GM18520 (cell line): ENCODE measurements around the gene CSPG5.

ENCODE experiments used
- ATAC-seq: cut with Tn5 transposase; IDR thresholded peaks from one replicate; pipeline ENCODE4 v1.9.1; 2021; ENCODE audit not compliant: unreplicated experiment

The CSPG5 gene

GRCh38 chr3:47588053-47588452, 9.4 kb upstream of the CSPG5 start:
- ATAC-seq, result no peak

- ATAC-seq, result no peak
Observed at GRCh38 chr3:47586746-47587145, 8.1 kb upstream of the CSPG5 start.

GRCh38 chr3:47583320-47584075, 4.8 kb upstream of the CSPG5 start:
- ATAC-seq, result no peak

GRCh38 chr3:47581835-47582234, 3.2 kb upstream of the CSPG5 start:
- ATAC-seq, result no peak

- no peak for ATAC-seq
Observed at GRCh38 chr3:47581422-47581821, 2.8 kb upstream of the CSPG5 start.

- ATAC-seq, result no peak
Observed at GRCh38 chr3:47580481-47580880, 1.8 kb upstream of the CSPG5 start.

- no peak for ATAC-seq
Observed at GRCh38 chr3:47579875-47580274, 1.2 kb upstream of the CSPG5 start.

- no peak for ATAC-seq
Observed at GRCh38 chr3:47578119-47578632, 489 bp downstream of the CSPG5 start.

- no peak for ATAC-seq
Observed at GRCh38 chr3:47577583-47578118, 1.0 kb downstream of the CSPG5 start.

- ATAC-seq, result no peak
Observed at GRCh38 chr3:47573190-47574172, 5.2 kb downstream of the CSPG5 start.

- no peak for ATAC-seq
Observed at GRCh38 chr3:47571391-47572175, 7.1 kb downstream of the CSPG5 start.

GRCh38 chr3:47568901-47569300, 9.8 kb downstream of the CSPG5 start:
- no peak for ATAC-seq

GRCh38 chr3:47567149-47567548, 11.5 kb downstream of the CSPG5 start:
- no peak for ATAC-seq

GRCh38 chr3:47566667-47567066, 12.0 kb downstream of the CSPG5 start:
- ATAC-seq, result no peak

- ATAC-seq, result no peak
Observed at GRCh38 chr3:47565734-47566550, 12.7 kb downstream of the CSPG5 start.

- no peak for ATAC-seq
Observed at GRCh38 chr3:47556351-47556750, 22.3 kb downstream of the CSPG5 start.

- ATAC-seq, result no peak
Observed at GRCh38 chr3:47554335-47554734, 24.3 kb downstream of the CSPG5 start.

- ATAC-seq, result no peak
Observed at GRCh38 chr3:47553407-47553806, 25.3 kb downstream of the CSPG5 start.

GRCh38 chr3:47542471-47543173, 36.0 kb downstream of the CSPG5 start:
- no peak for ATAC-seq
